ENCODE results near the gene KRTAP23-1. TPM values are rescaled to one million over a fixed set of nuclear protein-coding genes. Genes with fewer than 3 reads are reported as not detected.

The KRTAP23-1 gene
- total and polyA plus RNA-seq, 4 donors: not detected

GRCh38 chr21:30349572-30349971, 1.2 kb upstream of the KRTAP23-1 start:
- WGBS, 2 donors: 67 to 72% methylated on average over 3 of the region's 3 CpGs
- H3K9me3 ChIP-seq (ENCODE audit: control insufficient read depth, low read length): no peaks in the 10 kb centered on the region
- H3K27ac ChIP-seq (ENCODE audit: low read depth in 1 of 2, low read length in 2 of 2): no peak overlapping the region
- H3K36me3 ChIP-seq (ENCODE audit: control insufficient read depth in 1 of 2, insufficient read depth in 2 of 2, low read length in 1 of 2): no peaks in the 10 kb centered on the region
- intact Hi-C loops (cut with DNase I): no loop called here
- no peak for DNase-seq
- no peaks in the 10 kb centered on the region for H3K27me3 ChIP-seq (ENCODE audit: control insufficient read depth in 1 of 2, insufficient read depth in 2 of 2, low read length in 1 of 2)
- ATAC-seq (ENCODE audit: low FRiP score): no peak
- no peaks in the 10 kb centered on the region for H3K4me1 ChIP-seq (ENCODE audit: control insufficient read depth in 1 of 2, insufficient read depth in 2 of 2, low read length in 2 of 2)
- no peak overlapping the region for H3K4me3 ChIP-seq (ENCODE audit: low read length in 2 of 2)

- Histone ChIP-seq H3K4me3 (ENCODE audit: low read length in 2 of 2) (no peak overlapping the region), H3K27ac (ENCODE audit: low read depth in 1 of 2, low read length in 2 of 2) (no peak overlapping the region), H3K27me3 (ENCODE audit: control insufficient read depth in 1 of 2, insufficient read depth in 2 of 2, low read length in 1 of 2) (no peaks in the 10 kb centered on the region), H3K36me3 (ENCODE audit: control insufficient read depth in 1 of 2, insufficient read depth in 2 of 2, low read length in 1 of 2) (no peaks in the 10 kb centered on the region), H3K9me3 (ENCODE audit: control insufficient read depth, low read length) (no peaks in the 10 kb centered on the region), H3K4me1 (ENCODE audit: control insufficient read depth in 1 of 2, insufficient read depth in 2 of 2, low read length in 2 of 2) (no peaks in the 10 kb centered on the region)
- 84 to 90% methylated on average over 2 of the region's 2 CpGs for WGBS, 2 donors
- ATAC-seq (ENCODE audit: low FRiP score) (no peak), DNase-seq (no peak)
- intact Hi-C loops (cut with DNase I): no loop called here
Measured at GRCh38 chr21:30345014-30345413, 3.4 kb downstream of the KRTAP23-1 start.

- H3K27ac ChIP-seq (ENCODE audit: low read depth in 1 of 2, low read length in 2 of 2): no peak overlapping the region
- intact Hi-C loops (cut with DNase I): no loop called here
- 91 to 93% methylated on average over 2 of the region's 2 CpGs for WGBS, 2 donors
- no peaks in the 10 kb centered on the region for H3K4me1 ChIP-seq (ENCODE audit: control insufficient read depth in 1 of 2, insufficient read depth in 2 of 2, low read length in 2 of 2)
- DNase-seq: no peak
- no peaks in the 10 kb centered on the region for H3K36me3 ChIP-seq (ENCODE audit: control insufficient read depth in 1 of 2, insufficient read depth in 2 of 2, low read length in 1 of 2)
- H3K4me3 ChIP-seq (ENCODE audit: low read length in 2 of 2): no peak overlapping the region
- H3K27me3 ChIP-seq (ENCODE audit: control insufficient read depth in 1 of 2, insufficient read depth in 2 of 2, low read length in 1 of 2): no peaks in the 10 kb centered on the region
- no peaks in the 10 kb centered on the region for H3K9me3 ChIP-seq (ENCODE audit: control insufficient read depth, low read length)
- no peak for ATAC-seq (ENCODE audit: low FRiP score)
Measured at GRCh38 chr21:30340714-30341573, 7.5 kb downstream of the KRTAP23-1 start.

GRCh38 chr21:30338717-30339116, 9.7 kb downstream of the KRTAP23-1 start:
- no peaks in the 10 kb centered on the region for H3K27me3 ChIP-seq (ENCODE audit: control insufficient read depth in 1 of 2, insufficient read depth in 2 of 2, low read length in 1 of 2)
- no peak for DNase-seq
- H3K36me3 ChIP-seq (ENCODE audit: control insufficient read depth in 1 of 2, insufficient read depth in 2 of 2, low read length in 1 of 2): no peaks in the 10 kb centered on the region
- 95 to 96% methylated on average over 4 of the region's 4 CpGs for WGBS, 2 donors
- H3K4me1 ChIP-seq (ENCODE audit: control insufficient read depth in 1 of 2, insufficient read depth in 2 of 2, low read length in 2 of 2): no peaks in the 10 kb centered on the region
- intact Hi-C loops (cut with DNase I): no loop called here
- no peak overlapping the region for H3K27ac ChIP-seq (ENCODE audit: low read depth in 1 of 2, low read length in 2 of 2)
- no peak overlapping the region for H3K4me3 ChIP-seq (ENCODE audit: low read length in 2 of 2)
- no peak for ATAC-seq (ENCODE audit: low FRiP score)
- no peaks in the 10 kb centered on the region for H3K9me3 ChIP-seq (ENCODE audit: control insufficient read depth, low read length)

- DNase-seq (no peak), ATAC-seq (ENCODE audit: low FRiP score) (no peak)
- H3K4me1 ChIP-seq (ENCODE audit: control insufficient read depth in 1 of 2, insufficient read depth in 2 of 2, low read length in 2 of 2): no peaks in the 10 kb centered on the region
- no peaks in the 10 kb centered on the region for H3K36me3 ChIP-seq (ENCODE audit: control insufficient read depth in 1 of 2, insufficient read depth in 2 of 2, low read length in 1 of 2)
- no peak overlapping the region for H3K4me3 ChIP-seq (ENCODE audit: low read length in 2 of 2)
- no peak overlapping the region for H3K27ac ChIP-seq (ENCODE audit: low read depth in 1 of 2, low read length in 2 of 2)
- intact Hi-C loops (cut with DNase I): no loop called here
- H3K27me3 ChIP-seq (ENCODE audit: control insufficient read depth in 1 of 2, insufficient read depth in 2 of 2, low read length in 1 of 2): no peaks in the 10 kb centered on the region
- no peaks in the 10 kb centered on the region for H3K9me3 ChIP-seq (ENCODE audit: control insufficient read depth, low read length)
Measured at GRCh38 chr21:30337772-30338171, 10.6 kb downstream of the KRTAP23-1 start.

GRCh38 chr21:30337276-30337744, 11.1 kb downstream of the KRTAP23-1 start, which contains the start of gene KRTAP27-1:
Gene KRTAP27-1 (minus strand): TSS chr21:30337694. CDS start chr21:30337668, 26 bp downstream.
- no peaks in the 10 kb centered on the region for H3K27me3 ChIP-seq (ENCODE audit: control insufficient read depth in 1 of 2, insufficient read depth in 2 of 2, low read length in 1 of 2)
- ATAC-seq (ENCODE audit: low FRiP score) (no peak), DNase-seq (no peak)
- 78 to 79% methylated on average over 6 of the region's 6 CpGs for WGBS, 2 donors
- no peak within 1 kb of the TSS for H3K4me3 ChIP-seq (ENCODE audit: low read length in 2 of 2)
- no peaks in the 10 kb centered on the region for H3K36me3 ChIP-seq (ENCODE audit: control insufficient read depth in 1 of 2, insufficient read depth in 2 of 2, low read length in 1 of 2)
- intact Hi-C loops (cut with DNase I): no loop called here
- H3K9me3 ChIP-seq (ENCODE audit: control insufficient read depth, low read length): no peaks in the 10 kb centered on the region
- H3K27ac ChIP-seq (ENCODE audit: low read depth in 1 of 2, low read length in 2 of 2): peak within 1 kb of the TSS in 1 of 2 donors; percentile 28
- no peaks in the 10 kb centered on the region for H3K4me1 ChIP-seq (ENCODE audit: control insufficient read depth in 1 of 2, insufficient read depth in 2 of 2, low read length in 2 of 2)

GRCh38 chr21:30336596-30336995, 11.8 kb downstream of the KRTAP23-1 start:
- Histone ChIP-seq H3K4me1 (ENCODE audit: control insufficient read depth in 1 of 2, insufficient read depth in 2 of 2, low read length in 2 of 2) (no peaks in the 10 kb centered on the region), H3K27me3 (ENCODE audit: control insufficient read depth in 1 of 2, insufficient read depth in 2 of 2, low read length in 1 of 2) (no peaks in the 10 kb centered on the region), H3K27ac (ENCODE audit: low read depth in 1 of 2, low read length in 2 of 2) (no peak overlapping the region), H3K36me3 (ENCODE audit: control insufficient read depth in 1 of 2, insufficient read depth in 2 of 2, low read length in 1 of 2) (no peaks in the 10 kb centered on the region), H3K4me3 (ENCODE audit: low read length in 2 of 2) (no peak overlapping the region), H3K9me3 (ENCODE audit: control insufficient read depth, low read length) (no peaks in the 10 kb centered on the region)
- 35 to 37% methylated on average over 2 of the region's 2 CpGs for WGBS, 2 donors
- intact Hi-C loops (cut with DNase I): no loop called here
- DNase-seq: no peak
- no peak for ATAC-seq (ENCODE audit: low FRiP score)

GRCh38 chr21:30333736-30334135, 14.7 kb downstream of the KRTAP23-1 start:
- Histone ChIP-seq H3K9me3 (ENCODE audit: control insufficient read depth, low read length) (no peaks in the 10 kb centered on the region), H3K27ac (ENCODE audit: low read depth in 1 of 2, low read length in 2 of 2) (no peak overlapping the region), H3K36me3 (ENCODE audit: control insufficient read depth in 1 of 2, insufficient read depth in 2 of 2, low read length in 1 of 2) (no peaks in the 10 kb centered on the region), H3K4me1 (ENCODE audit: control insufficient read depth in 1 of 2, insufficient read depth in 2 of 2, low read length in 2 of 2) (no peaks in the 10 kb centered on the region), H3K27me3 (ENCODE audit: control insufficient read depth in 1 of 2, insufficient read depth in 2 of 2, low read length in 1 of 2) (no peaks in the 10 kb centered on the region), H3K4me3 (ENCODE audit: low read length in 2 of 2) (no peak overlapping the region)
- intact Hi-C loops (cut with DNase I): no loop called here
- whole genome bisulfite sequencing, 2 donors: 7 to 10% methylated on average over 3 of the region's 3 CpGs
- DNase-seq (no peak), ATAC-seq (ENCODE audit: low FRiP score) (no peak)

GRCh38 chr21:30332681-30333080, 15.7 kb downstream of the KRTAP23-1 start:
- Histone ChIP-seq H3K36me3 (ENCODE audit: control insufficient read depth in 1 of 2, insufficient read depth in 2 of 2, low read length in 1 of 2) (no peaks in the 10 kb centered on the region), H3K27ac (ENCODE audit: low read depth in 1 of 2, low read length in 2 of 2) (no peak overlapping the region), H3K4me1 (ENCODE audit: control insufficient read depth in 1 of 2, insufficient read depth in 2 of 2, low read length in 2 of 2) (peaks cover 0 to 2% of the 10 kb centered on the region in 2 donors), H3K4me3 (ENCODE audit: low read length in 2 of 2) (no peak overlapping the region), H3K27me3 (ENCODE audit: control insufficient read depth in 1 of 2, insufficient read depth in 2 of 2, low read length in 1 of 2) (no peaks in the 10 kb centered on the region), H3K9me3 (ENCODE audit: control insufficient read depth, low read length) (no peaks in the 10 kb centered on the region)
- intact Hi-C loops (cut with DNase I): no loop called here
- DNase-seq (no peak), ATAC-seq (ENCODE audit: low FRiP score) (no peak)
- WGBS, 2 donors: 95 to 96% methylated on average over 2 of the region's 2 CpGs

All from aorta (tissue), 5 donors.